K562 (cell line): Measurements from ENCODE around the gene AIG1. TPM values are rescaled to one million over a fixed set of nuclear protein-coding genes. Genes with fewer than 3 reads are reported as not detected.

Experiments
- ATAC-seq: fragments of 200-7000 bp; cut with Tn5 transposase; 3 replicates; pipeline ENCODE4 v1.9.1; 2020; ENCODE audit warnings: moderate library complexity
- BruUV-seq: library from RNA; stranded (reverse); fragments of 400-500 nt; replicated peaks from 2 replicates; lab custom pipeline; 2021; lab: Mats Ljungman, UMichigan
- CTCF ChIA-PET: fragments of 300-600 bp; formaldehyde crosslinking; extraction: SDS; loops from one replicate; lab custom pipeline; 2021; ENCODE audit warnings: low intra/inter-chr PET ratio; lab: Yijun Ruan, JAX
- POLR2A ChIA-PET: fragments of 300-600, 350-650 bp; sonication (Branson Sonifier 250); formaldehyde crosslinking; extraction: SDS; loops from one replicate; lab custom pipeline; 2021; ENCODE audit warnings: antibody characterized with exemption, inconsistent platforms; lab: Yijun Ruan, JAX
- DNase-seq, 4 experiments: peaks; one replicate each; pipeline versions ENCODE4 v3.0.0 to v3.0.0-alpha.2; 2011 to 2018; ENCODE audit warnings: low spot score in 3 of 4, mixed read lengths in 3 of 4; ENCODE audit errors: extremely low read depth in 1 of 4
- FAIRE-seq: peaks from 2 replicates; lab custom pipeline; 2011; peaks lifted over from hg19 to GRCh38; lab: Jason Lieb, UNC
- H2AFZ ChIP-seq: 2 replicates; pipeline ENCODE4 v1.6.0; 2011; ENCODE audit warnings: low read depth, low read length, control low read depth, inconsistent platforms
- H3K27ac ChIP-seq: fragments of 200-600 bp; 3 replicates; pipeline ENCODE4 v1.8.0; 2011; ENCODE audit warnings: low read depth, mild to moderate bottlenecking, control low read depth, inconsistent platforms, low read length, moderate library complexity, mixed read lengths; ENCODE audit errors: extremely low read depth
- H3K27me3 ChIP-seq, 2 experiments: fragments of 300-600 bp in 1 of 2; 2 replicates in 1 of 2; 3 replicates in 1 of 2; pipeline versions ENCODE4 v1.6.0 to v1.8.0; 2011; ENCODE audit warnings: inconsistent platforms in 2 of 2, low read length in 2 of 2, mild to moderate bottlenecking in 1 of 2, mixed read lengths in 1 of 2, moderate library complexity in 1 of 2; ENCODE audit not compliant: control insufficient read depth in 2 of 2, insufficient read depth in 2 of 2
- H3K36me3 ChIP-seq: fragments of 300-600 bp; 3 replicates; pipeline ENCODE4 v1.8.0; 2011; ENCODE audit warnings: mild to moderate bottlenecking, low read length, inconsistent platforms; ENCODE audit not compliant: control insufficient read depth, insufficient read depth
- H3K4me1 ChIP-seq, 2 experiments: fragments of 200-600 bp in 1 of 2; replicated peaks in 1 of 2; 2 replicates in 1 of 2; 3 replicates in 1 of 2; pipeline versions ENCODE4 v1.5.1 to v1.8.0; 2011; ENCODE audit warnings: inconsistent platforms in 2 of 2, low read length in 2 of 2, mild to moderate bottlenecking in 1 of 2, mixed read lengths in 1 of 2, moderate library complexity in 1 of 2; ENCODE audit not compliant: control insufficient read depth in 2 of 2, insufficient read depth in 2 of 2
- H3K4me2 ChIP-seq: 2 replicates; pipeline ENCODE4 v1.6.1; 2011; ENCODE audit warnings: low read length, control low read depth, inconsistent platforms, mixed read lengths; ENCODE audit not compliant: insufficient read depth
- H3K4me3 ChIP-seq: fragments of 200-600 bp; sonication (generic), shearing (Covaris generic); 2 replicates; pipeline ENCODE4 v1.5.1; 2016; ENCODE audit warnings: control low read depth, inconsistent platforms
- H3K79me2 ChIP-seq: fragments of 200-600 bp; 3 replicates; pipeline ENCODE4 v1.8.0; 2011; ENCODE audit warnings: low read length, inconsistent platforms; ENCODE audit not compliant: control insufficient read depth, insufficient read depth
- H3K9ac ChIP-seq, 2 experiments: 2 replicates each; pipeline versions ENCODE4 v1.6.0 to v1.6.1; 2011; ENCODE audit warnings: low read depth in 2 of 2, low read length in 2 of 2, control low read depth in 1 of 2, inconsistent platforms in 1 of 2, mild to moderate bottlenecking in 1 of 2, mixed read lengths in 1 of 2; ENCODE audit not compliant: insufficient read depth in 1 of 2
- H3K9me1 ChIP-seq: one replicate; pipeline ENCODE4 v1.6.0; 2011; ENCODE audit warnings: inconsistent platforms, mild to moderate bottlenecking, low read length, moderate library complexity; ENCODE audit not compliant: control insufficient read depth, insufficient read depth
- H3K9me3 ChIP-seq: replicated peaks from 2 replicates; pipeline ENCODE4 v1.5.1; 2011; ENCODE audit warnings: low read depth, low read length, inconsistent platforms; ENCODE audit not compliant: control insufficient read depth, insufficient read depth
- H4K20me1 ChIP-seq: replicated peaks from 2 replicates; pipeline ENCODE4 v1.6.1; 2011; ENCODE audit warnings: low read length, inconsistent platforms, mixed read lengths; ENCODE audit not compliant: control insufficient read depth, insufficient read depth
- ARNT ChIP-seq, 2 experiments: fragments of 450-650 bp; IDR thresholded peaks; 2 replicates each; pipeline ENCODE4 v1.6.1; 2016; ENCODE audit warnings: mild to moderate bottlenecking in 1 of 2
- BHLHE40 ChIP-seq: IDR thresholded peaks from 2 replicates; pipeline ENCODE4 v1.6.1; 2011; ENCODE audit warnings: low read length, improper control_type of control experiment
- EP300 ChIP-seq: IDR thresholded peaks from 2 replicates; pipeline ENCODE4 v1.6.1; 2012; ENCODE audit warnings: low read length, improper control_type of control experiment
- FOXP4 ChIP-seq: sonication (generic); formaldehyde crosslinking; IDR thresholded peaks from 2 replicates; pipeline ENCODE4 v1.8.0; 2022; ENCODE audit warnings: mild to moderate bottlenecking, missing genetic modification reagents, borderline replicate concordance
- HMBOX1 ChIP-seq: sonication (generic); IDR thresholded peaks from 2 replicates; pipeline ENCODE4 v1.6.1; 2016
- MTA1 ChIP-seq: fragments of 450-650 bp; IDR thresholded peaks from 2 replicates; pipeline ENCODE4 v1.6.1; 2017; ENCODE audit warnings: borderline replicate concordance
- NCOR1 ChIP-seq: fragments of 450-650 bp; IDR thresholded peaks from 2 replicates; pipeline ENCODE4 v1.6.1; 2016; ENCODE audit warnings: mild to moderate bottlenecking, moderate library complexity
- OTX1 ChIP-seq: fragments of 450-650 bp; formaldehyde crosslinking; IDR thresholded peaks from 2 replicates; pipeline ENCODE4 v1.4.0; 2022; ENCODE audit warnings: mild to moderate bottlenecking
- POLR2A ChIP-seq: fragments of 450-650 bp; conservative IDR thresholded peaks from 2 replicates; pipeline ENCODE4 v1.6.1; 2016
- PTBP1 ChIP-seq: fragments of 200-400 bp; formaldehyde crosslinking; IDR thresholded peaks from 2 replicates; pipeline ENCODE4 v1.6.1; 2017; ENCODE audit warnings: low read depth, low read length
- RAD21 ChIP-seq, 2 experiments: fragments of 250-450 bp in 1 of 2; fragments of 450-650 bp in 1 of 2; sonication (Bioruptor Pico) in 1 of 2; formaldehyde crosslinking in 1 of 2; IDR thresholded peaks in 1 of 2; conservative IDR thresholded peaks in 1 of 2; 2 replicates each; pipeline versions ENCODE4 v1.4.0 to v1.8.0; 2020 to 2022; ENCODE audit warnings: mild to moderate bottlenecking in 2 of 2, moderate library complexity in 1 of 2
- RBM15 ChIP-seq: fragments of 200-400 bp; formaldehyde crosslinking; IDR thresholded peaks from 2 replicates; pipeline ENCODE4 v1.6.1; 2018; ENCODE audit warnings: mild to moderate bottlenecking, low read length, moderate library complexity; ENCODE audit not compliant: insufficient read depth
- SNIP1 ChIP-seq: fragments of 450-650 bp; IDR thresholded peaks from 2 replicates; pipeline ENCODE4 v1.7.1; 2017; ENCODE audit warnings: low read depth, mild to moderate bottlenecking
- ZC3H11A ChIP-seq: IDR thresholded peaks from 2 replicates; pipeline ENCODE4 v1.6.1; 2012; ENCODE audit warnings: low read depth, low read length, improper control_type of control experiment
- ZC3H4 ChIP-seq: sonication (generic); formaldehyde crosslinking; IDR thresholded peaks from 2 replicates; pipeline ENCODE4 v1.9.0; 2021; ENCODE audit warnings: missing genetic modification reagents, borderline replicate concordance
- ZNF212 ChIP-seq: fragments of 450-650 bp; formaldehyde crosslinking; IDR thresholded peaks from 2 replicates; pipeline ENCODE4 v1.4.0; 2020; ENCODE audit warnings: mild to moderate bottlenecking
- ZNF253 ChIP-seq: fragments of 250-450 bp; sonication (Bioruptor Pico); conservative IDR thresholded peaks from 2 replicates; pipeline ENCODE4 v1.6.1; 2021; ENCODE audit warnings: mild to moderate bottlenecking
- ZNF699 ChIP-seq: fragments of 250-450 bp; sonication (Bioruptor Pico); IDR thresholded peaks from 2 replicates; pipeline ENCODE4 v1.8.0; 2021; ENCODE audit warnings: mild to moderate bottlenecking, moderate library complexity; ENCODE audit not compliant: insufficient replicate concordance
- WGBS: fragments of 100-300 bp; shearing (Covaris generic); methylation state at CpG from one replicate; pipeline ENCODE4 v1.1.6; 2016; ENCODE audit warnings: low coverage, mixed read lengths; ENCODE audit not compliant: insufficient coverage; ENCODE audit errors: missing lambda C conversion rate; 5-methylcytosine and 5-hydroxymethylcytosine counted together
- in situ Hi-C: fragments of 300-500 bp; cut with MboI; formaldehyde crosslinking; loops from 4 replicates; pipeline ENCODE4 v1.15.0; 2018; ENCODE audit warnings: inconsistent platforms, mixed read lengths
- intact Hi-C: fragments of 100-400 bp; cut with micrococcal nuclease; formaldehyde crosslinking; loops from 2 replicates; pipeline ENCODE4 v1.14.2; 2022
- polyA plus RNA-seq, 8 experiments: library from polyadenylated mRNA; depleted of rRNA in 4 of 8; stranded (reverse) in 5 of 8; unstranded in 3 of 8; fragments of >200 nt; fragmentation: Nextera tagmentation in 2 of 8; fragmentation: Illumina TruSeq in 1 of 8; extraction: Ambion mirVana in 2 of 8; extraction: Trizol in 1 of 8; gene quantifications; 2 replicates each; pipeline versions ENCODE4 v1.2.1 to v1.2.3, GENCODE V29; 2011 to 2014; ENCODE audit warnings: inconsistent platforms in 1 of 8, missing spikeins in 1 of 8
- total RNA-seq, 7 experiments: library from RNA; depleted of rRNA in 6 of 7; stranded (reverse); fragments of >200 nt in 6 of 7; fragmentation: Illumina TruSeq in 2 of 7; extraction: Trizol in 2 of 7; gene quantifications; 2 replicates each; pipeline versions ENCODE4 v1.2.1 to v1.2.3, GENCODE V29; 2011 to 2021; ENCODE audit warnings: low replicate concordance in 1 of 7
- TF ChIP-seq, protein P1 (sequence below): fragments of 450-650 bp; formaldehyde crosslinking; IDR thresholded peaks from 2 replicates; pipeline ENCODE4 v1.4.0; 2020; ENCODE audit warnings: mild to moderate bottlenecking

The AIG1 gene
- total and polyA plus RNA-seq, 9 of the 15 experiments (the other 6 are each of a cell fraction or from before 2014, with no cell fraction given), result 74.8 to 333 (median 127) TPM

GRCh38 chr6:143092768-143093167, 32.1 kb downstream of the AIG1 start:
- CTCF ChIA-PET, result no interaction called here
- FAIRE-seq (no peak), DNase-seq (no peak), ATAC-seq (no peak; the same call in 2 of the 3 replicates)
- H3K9me1 ChIP-seq, result no peaks in the 10 kb centered on the region
- intact Hi-C loops, result no loop called here
- no peak overlapping the region for H3K9ac ChIP-seq
- no peak overlapping the region for H3K27ac ChIP-seq
- no peaks in the 10 kb centered on the region for H4K20me1 ChIP-seq
- H3K27me3 ChIP-seq, result no peaks in the 10 kb centered on the region
- no TSS peak for BruUV-seq
- no peaks in the 10 kb centered on the region for H3K36me3 ChIP-seq
- H3K4me1 ChIP-seq, result no peaks in the 10 kb centered on the region; a peak in 1 of 5 replicates
- WGBS, result 65% methylated on average over 2 of the region's 2 CpGs
- H2AFZ ChIP-seq, result no peak overlapping the region
- no peak overlapping the region for H3K4me2 ChIP-seq
- H3K79me2 ChIP-seq, result no peaks in the 10 kb centered on the region
- no peak overlapping the region for H3K4me3 ChIP-seq
- in situ Hi-C loops, result no loop called here
- no peaks in the 10 kb centered on the region for H3K9me3 ChIP-seq
- POLR2A ChIA-PET, result interaction anchor here (0.7 kb wide), 1 partner anchor 418 kb away, joined by 3 read pairs; no protein-coding TSS in a partner anchor
- TF ChIP-seq SNIP1 (no peak), ZC3H4 (CRISPR knock-in tag) (no peak), ZNF699 (CRISPR knock-in tag) (no peak), ZNF253 (CRISPR knock-in tag) (no peak), ZC3H11A (no peak), PTBP1 (no peak), RBM15 (no peak), RAD21 (CRISPR knock-in tag; conservative IDR thresholded peaks at IDR 0.05 in 1 of 2, IDR thresholded peaks at IDR 0.05 in 1 of 2) (no peak), ARNT (IDR thresholded peaks at IDR 0.05) (no peak), POLR2A (no peak), MTA1 (no peak), HMBOX1 (no peak), BHLHE40 (no peak), ZNF212 (CRISPR knock-in tag) (no peak), OTX1 (CRISPR knock-in tag) (no peak), EP300 (no peak), NCOR1 (no peak), FOXP4 (CRISPR knock-in tag) (no peak)
- TF ChIP-seq, protein P1, sequence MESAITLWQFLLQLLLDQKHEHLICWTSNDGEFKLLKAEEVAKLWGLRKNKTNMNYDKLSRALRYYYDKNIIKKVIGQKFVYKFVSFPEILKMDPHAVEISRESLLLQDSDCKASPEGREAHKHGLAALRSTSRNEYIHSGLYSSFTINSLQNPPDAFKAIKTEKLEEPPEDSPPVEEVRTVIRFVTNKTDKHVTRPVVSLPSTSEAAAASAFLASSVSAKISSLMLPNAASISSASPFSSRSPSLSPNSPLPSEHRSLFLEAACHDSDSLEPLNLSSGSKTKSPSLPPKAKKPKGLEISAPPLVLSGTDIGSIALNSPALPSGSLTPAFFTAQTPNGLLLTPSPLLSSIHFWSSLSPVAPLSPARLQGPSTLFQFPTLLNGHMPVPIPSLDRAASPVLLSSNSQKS, result no peak
